Lung (tissue), 12 donors: Measurements from ENCODE around the gene VPS39. TPM values are rescaled to one million over a fixed set of nuclear protein-coding genes. Genes with fewer than 3 reads are reported as not detected.

Experiments used
- ATAC-seq: fragments of 200-7000 bp; cut with Tn5 transposase; one replicate; pipeline ENCODE4 v1.9.1; 2020; ENCODE audit warnings: moderate number of reproducible peaks; ENCODE audit not compliant: insufficient read depth, low FRiP score
- DNase-seq, 3 donors: peaks; one replicate each; pipeline ENCODE4 v3.0.0-alpha.2; 2013 to 2017
- H3K27ac ChIP-seq, 2 donors: one replicate each; pipeline ENCODE4 v1.5.1; 2013; ENCODE audit warnings: mild to moderate bottlenecking in 2 of 2, moderate library complexity in 2 of 2, control low read depth in 1 of 2, inconsistent platforms in 1 of 2, low read depth in 1 of 2, low read length in 1 of 2
- H3K27me3 ChIP-seq, 3 donors: one replicate each; pipeline ENCODE4 v1.5.1; 2013; ENCODE audit warnings: low read length in 2 of 3; ENCODE audit not compliant: control insufficient read depth in 3 of 3, insufficient read depth in 3 of 3
- H3K36me3 ChIP-seq, 4 donors: one replicate each; pipeline ENCODE4 v1.5.1; 2013; ENCODE audit warnings: low read length in 4 of 4, mild to moderate bottlenecking in 1 of 4, moderate library complexity in 1 of 4; ENCODE audit not compliant: control insufficient read depth in 4 of 4, insufficient read depth in 4 of 4
- H3K4me1 ChIP-seq, 5 donors: one replicate each; pipeline ENCODE4 v1.5.1; 2013; ENCODE audit warnings: low read length in 5 of 5, mild to moderate bottlenecking in 2 of 5, moderate library complexity in 1 of 5; ENCODE audit not compliant: control insufficient read depth in 5 of 5, insufficient read depth in 5 of 5
- H3K4me3 ChIP-seq: one replicate; pipeline ENCODE4 v1.5.1; 2013; ENCODE audit warnings: mild to moderate bottlenecking, control low read depth, moderate library complexity
- H3K9ac ChIP-seq, 2 donors: one replicate each; pipeline ENCODE4 v1.5.1; 2013; ENCODE audit warnings: low read length in 2 of 2, control low read depth in 1 of 2; ENCODE audit not compliant: insufficient read depth in 1 of 2
- H3K9me3 ChIP-seq, 4 donors: one replicate each; pipeline ENCODE4 v1.5.1; 2013; ENCODE audit warnings: low read length in 3 of 4, mild to moderate bottlenecking in 1 of 4, moderate library complexity in 1 of 4; ENCODE audit not compliant: control insufficient read depth in 4 of 4, insufficient read depth in 3 of 4
- CTCF ChIP-seq: IDR thresholded peaks from 2 replicates; pipeline ENCODE4 v1.5.1; 2012; ENCODE audit warnings: mild to moderate bottlenecking; ENCODE audit errors: control extremely low read depth, extremely low read depth
- WGBS, 2 donors: extraction: QIAGEN DNeasy Blood & Tissue Kit; methylation state at CpG; one replicate each; pipeline ENCODE4 v1.1.7; 2013; 5-methylcytosine and 5-hydroxymethylcytosine counted together
- polyA plus RNA-seq, 2 donors: library from polyadenylated mRNA; stranded (reverse); fragments of 200-250 nt; gene quantifications; one replicate each; pipeline ENCODE4 v1.2.1, GENCODE V29; 2013
- total RNA-seq, 2 donors: library from RNA; depleted of rRNA in 1 of 2; stranded (reverse); fragments of >200 nt in 1 of 2; gene quantifications; one replicate each; pipeline ENCODE4 v1.2.1, GENCODE V29; 2014 to 2021
- donor health status: control.
- donor health status: control.
- donor health status: Bipolar disorder and iron deficiency.
- donor health status: healthy.
- donor health status: DM: yes; HTN: yes; CAD: no.

The VPS39 gene
- total and polyA plus RNA-seq, 4 donors, result 29.4 to 99.1 (median 51.5) TPM

- Histone ChIP-seq H3K36me3 (peaks cover 0 to 11% (median 7%) of the 10 kb centered on the region in 4 donors), H3K27ac (peak overlapping the region in 1 of 2 donors; percentile 61), H3K9ac (no peak overlapping the region), H3K4me3 (peak overlapping the region; percentile 7), H3K27me3 (no peaks in the 10 kb centered on the region), H3K4me1 (peaks cover 0 to 27% (median 14%) of the 10 kb centered on the region in 5 donors), H3K9me3 (no peaks in the 10 kb centered on the region)
- 87 to 94% methylated on average over 14 of the region's 14 CpGs for WGBS, 2 donors
- no peak for TF ChIP-seq CTCF
- no peak for DNase-seq
- ATAC-seq, result no peak
These were observed 53.1 kb downstream of the VPS39 start for GRCh38 chr15:42154956-42155355.

- Histone ChIP-seq H3K4me1 (peaks cover 0 to 27% (median 14%) of the 10 kb centered on the region in 5 donors), H3K4me3 (peak overlapping the region; percentile 7), H3K27ac (peak overlapping the region in 1 of 2 donors; percentile 61)
These were observed 53.7 kb downstream of the VPS39 start for GRCh38 chr15:42154212-42154941.

GRCh38 chr15:42153874-42154211, 54.3 kb downstream of the VPS39 start:
- H3K27ac ChIP-seq, result peak overlapping the region in 1 of 2 donors; percentile 55
- ATAC-seq, result no peak
- H3K9me3 ChIP-seq, result no peaks in the 10 kb centered on the region
- WGBS, 2 donors, result 84 to 89% methylated on average over 3 to 4 of the region's 4 CpGs
- peaks cover 0 to 27% (median 14%) of the 10 kb centered on the region in 5 donors for H3K4me1 ChIP-seq
- DNase-seq, result no peak
- H3K9ac ChIP-seq, result no peak overlapping the region
- no peaks in the 10 kb centered on the region for H3K27me3 ChIP-seq
- TF ChIP-seq CTCF, result no peak
- H3K4me3 ChIP-seq, result no peak overlapping the region
- H3K36me3 ChIP-seq, result peaks cover 0 to under 1% (median under 1%) of the 10 kb centered on the region in 4 donors

More at GRCh38 chr15:42154212-42154941, 53.7 kb downstream of the VPS39 start:
- H3K36me3 ChIP-seq, result peaks cover 0 to 6% (median 2%) of the 10 kb centered on the region in 4 donors
- ATAC-seq (no peak), DNase-seq (peak in 1 of 3 donors; percentile 26)
- H3K9ac ChIP-seq, result no peak overlapping the region
- WGBS, 2 donors, result 72 to 81% methylated on average over 16 of the region's 16 CpGs
- no peaks in the 10 kb centered on the region for H3K9me3 ChIP-seq
- TF ChIP-seq CTCF, result no peak
- no peaks in the 10 kb centered on the region for H3K27me3 ChIP-seq
